Thyroid gland (tissue), 4 donors: Measurements from ENCODE around the gene SPON1.

ENCODE experiments used
- POLR2A ChIP-seq, 2 donors: fragments of 450-650 bp; IDR thresholded peaks; one replicate each; pipeline ENCODE4 v1.6.1; 2017; ENCODE audit warnings: antibody characterized with exemption in 2 of 2, mild to moderate bottlenecking in 2 of 2, moderate library complexity in 1 of 2
- TF ChIP-seq, protein P1 (sequence below), 6 experiments: fragments of 200-600 bp in 3 of 6; fragments of 450-650 bp in 3 of 6; sonication (generic) in 3 of 6; IDR thresholded peaks; one replicate each; pipeline ENCODE4 v1.5.1; 2016 to 2019; ENCODE audit warnings: antibody characterized with exemption in 6 of 6, mild to moderate bottlenecking in 2 of 6, inconsistent platforms in 1 of 6, moderate library complexity in 1 of 6

DNA sequence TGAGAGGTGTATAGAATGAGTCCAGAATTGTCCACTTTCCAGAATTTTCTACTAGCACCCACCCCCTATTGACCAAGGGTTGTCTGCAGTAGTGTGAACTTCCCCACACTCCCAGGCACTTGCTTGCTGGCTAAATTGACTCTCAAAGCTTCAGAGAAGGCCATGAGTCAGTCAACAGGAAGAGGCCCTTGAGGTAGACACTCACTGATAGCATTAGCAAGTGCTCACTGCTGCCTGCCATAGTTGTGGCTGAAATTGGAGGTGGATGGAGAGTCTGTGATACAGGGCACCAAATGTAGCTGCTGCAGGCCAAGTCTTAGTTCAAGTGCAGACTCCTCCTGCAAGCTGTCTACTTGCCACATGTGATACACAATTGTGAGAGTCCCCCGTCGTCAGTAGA, 156.8 kb downstream of the SPON1 start:
- TF ChIP-seq, protein P1, sequence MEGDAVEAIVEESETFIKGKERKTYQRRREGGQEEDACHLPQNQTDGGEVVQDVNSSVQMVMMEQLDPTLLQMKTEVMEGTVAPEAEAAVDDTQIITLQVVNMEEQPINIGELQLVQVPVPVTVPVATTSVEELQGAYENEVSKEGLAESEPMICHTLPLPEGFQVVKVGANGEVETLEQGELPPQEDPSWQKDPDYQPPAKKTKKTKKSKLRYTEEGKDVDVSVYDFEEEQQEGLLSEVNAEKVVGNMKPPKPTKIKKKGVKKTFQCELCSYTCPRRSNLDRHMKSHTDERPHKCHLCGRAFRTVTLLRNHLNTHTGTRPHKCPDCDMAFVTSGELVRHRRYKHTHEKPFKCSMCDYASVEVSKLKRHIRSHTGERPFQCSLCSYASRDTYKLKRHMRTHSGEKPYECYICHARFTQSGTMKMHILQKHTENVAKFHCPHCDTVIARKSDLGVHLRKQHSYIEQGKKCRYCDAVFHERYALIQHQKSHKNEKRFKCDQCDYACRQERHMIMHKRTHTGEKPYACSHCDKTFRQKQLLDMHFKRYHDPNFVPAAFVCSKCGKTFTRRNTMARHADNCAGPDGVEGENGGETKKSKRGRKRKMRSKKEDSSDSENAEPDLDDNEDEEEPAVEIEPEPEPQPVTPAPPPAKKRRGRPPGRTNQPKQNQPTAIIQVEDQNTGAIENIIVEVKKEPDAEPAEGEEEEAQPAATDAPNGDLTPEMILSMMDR (IDR thresholded peaks at IDR 0.05) = no peak
- no peak for TF ChIP-seq POLR2A (IDR thresholded peaks at IDR 0.05)
